HG02870 (cell line): ENCODE results near the gene CD9.

Experiments
- ATAC-seq: cut with Tn5 transposase; IDR thresholded peaks from one replicate; pipeline ENCODE4 v1.9.1; 2021; ENCODE audit warnings: mild to moderate bottlenecking, moderate library complexity; ENCODE audit not compliant: unreplicated experiment

CD9 gene

GRCh38 chr12:6235906-6236640 lies 35.9 kb downstream of the CD9 start:
- ATAC-seq, result no peak

GRCh38 chr12:6236641-6236940 lies 36.4 kb downstream of the CD9 start:
- no peak for ATAC-seq

- ATAC-seq, result no peak
Observed at GRCh38 chr12:6237830-6238229, 37.6 kb downstream of the CD9 start.

- ATAC-seq, result no peak
Observed at GRCh38 chr12:6238875-6239274, 38.7 kb downstream of the CD9 start.

- ATAC-seq, result no peak
Observed at GRCh38 chr12:6241495-6241894, 41.3 kb downstream of the CD9 start.

GRCh38 chr12:6249580-6249979 lies 49.4 kb downstream of the CD9 start:
- no peak for ATAC-seq

- ATAC-seq, result no peak
Observed at GRCh38 chr12:6250343-6250742, 50.1 kb downstream of the CD9 start.

GRCh38 chr12:6253278-6253677 lies 53.1 kb downstream of the CD9 start:
- no peak for ATAC-seq

GRCh38 chr12:6254491-6254890 lies 54.3 kb downstream of the CD9 start:
- no peak for ATAC-seq

- ATAC-seq, result no peak
Observed at GRCh38 chr12:6257007-6257406, 56.8 kb downstream of the CD9 start.

GRCh38 chr12:6262211-6262610 lies 62.0 kb downstream of the CD9 start:
- no peak for ATAC-seq

GRCh38 chr12:6262623-6263022 lies 62.4 kb downstream of the CD9 start:
- no peak for ATAC-seq

GRCh38 chr12:6263931-6264330 lies 63.7 kb downstream of the CD9 start:
- ATAC-seq, result no peak

GRCh38 chr12:6264402-6265037 lies 64.3 kb downstream of the CD9 start:
- no peak for ATAC-seq

GRCh38 chr12:6265038-6265405 lies 64.8 kb downstream of the CD9 start:
- ATAC-seq, result no peak

- ATAC-seq, result no peak
Observed at GRCh38 chr12:6266541-6266966, 66.4 kb downstream of the CD9 start.

- ATAC-seq, result no peak
Observed at GRCh38 chr12:6266971-6267721, 66.9 kb downstream of the CD9 start.

- ATAC-seq, result no peak
Observed at GRCh38 chr12:6268484-6269157, 68.4 kb downstream of the CD9 start.

GRCh38 chr12:6269986-6270385 lies 69.8 kb downstream of the CD9 start:
- ATAC-seq, result no peak

GRCh38 chr12:6271281-6271680 lies 71.1 kb downstream of the CD9 start:
- no peak for ATAC-seq

GRCh38 chr12:6272300-6273204 lies 72.4 kb downstream of the CD9 start:
- no peak for ATAC-seq
